HG03139 (cell line): ENCODE data around the gene DLX3.

Experiments used
- ATAC-seq: cut with Tn5 transposase; IDR thresholded peaks from one replicate; pipeline ENCODE4 v1.9.1; 2021; ENCODE audit not compliant: unreplicated experiment

DLX3 gene

GRCh38 chr17:49959183-49959935 lies 35.7 kb downstream of the DLX3 start:
- ATAC-seq, result no peak

- no peak for ATAC-seq
These were observed 36.3 kb downstream of the DLX3 start for GRCh38 chr17:49958723-49959122.

- no peak for ATAC-seq
These were observed 37.7 kb downstream of the DLX3 start for GRCh38 chr17:49957350-49957749.

GRCh38 chr17:49956780-49957179 lies 38.2 kb downstream of the DLX3 start:
- no peak for ATAC-seq

- ATAC-seq, result no peak
These were observed 39.9 kb downstream of the DLX3 start for GRCh38 chr17:49955157-49955556.

- ATAC-seq, result no peak
These were observed 42.0 kb downstream of the DLX3 start for GRCh38 chr17:49952912-49953497.

- no peak for ATAC-seq
These were observed 42.7 kb downstream of the DLX3 start for GRCh38 chr17:49952209-49952911.

GRCh38 chr17:49951362-49952082 lies 43.5 kb downstream of the DLX3 start:
- ATAC-seq, result no peak

GRCh38 chr17:49949634-49950033 lies 45.4 kb downstream of the DLX3 start:
- no peak for ATAC-seq

GRCh38 chr17:49946964-49947584 lies 48.0 kb downstream of the DLX3 start:
- no peak for ATAC-seq

- ATAC-seq, result no peak
These were observed 48.8 kb downstream of the DLX3 start for GRCh38 chr17:49946208-49946607.

GRCh38 chr17:49944273-49944870 lies 50.7 kb downstream of the DLX3 start:
- no peak for ATAC-seq

GRCh38 chr17:49942947-49943346 lies 52.1 kb downstream of the DLX3 start:
- no peak for ATAC-seq

- no peak for ATAC-seq
These were observed 53.6 kb downstream of the DLX3 start for GRCh38 chr17:49941427-49941826.
